Measurements from ENCODE around the gene CITED1.
"Not testable (repeated sequence)": the region's sequence is repeated elsewhere in the genome, so short reads cannot be mapped to it uniquely, and the experiment has no call there.

CITED1 gene

GRCh38 chrX:72305286-72306084, at the start of gene CITED1:
Gene CITED1, minus strand, starts transcription at chrX:72305914. Its CDS starts 3,045 bp downstream, at chrX:72302869.
- no peak for DNase-seq

GRCh38 chrX:72352786-72353185, 47.1 kb upstream of the CITED1 start:
- DNase-seq = no peak

GRCh38 chrX:72351606-72352334, 46.1 kb upstream of the CITED1 start:
- no peak for DNase-seq

DNA sequence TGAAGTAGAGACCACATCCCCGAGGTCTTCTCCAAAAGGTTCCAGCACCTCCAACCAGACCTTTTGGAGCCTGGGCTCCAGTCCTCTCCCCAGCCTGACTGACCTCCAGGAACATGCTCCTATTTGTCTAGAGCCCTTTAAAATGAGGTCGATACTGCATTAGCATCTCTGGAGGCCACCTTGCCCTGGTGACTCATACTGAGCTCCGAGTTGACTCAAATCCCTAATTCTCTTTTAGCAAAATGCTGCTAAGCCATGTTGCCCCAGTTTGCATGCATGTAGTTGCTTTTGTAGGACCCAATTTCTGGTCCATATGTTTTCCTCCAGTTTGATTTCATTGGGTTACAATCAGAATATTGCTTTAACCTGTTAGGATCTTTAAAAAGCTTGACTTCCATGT, 43.5 kb upstream of the CITED1 start:
- DNase-seq = no peak

GRCh38 chrX:72348247-72348979, 42.7 kb upstream of the CITED1 start:
- DNase-seq = no peak

DNA sequence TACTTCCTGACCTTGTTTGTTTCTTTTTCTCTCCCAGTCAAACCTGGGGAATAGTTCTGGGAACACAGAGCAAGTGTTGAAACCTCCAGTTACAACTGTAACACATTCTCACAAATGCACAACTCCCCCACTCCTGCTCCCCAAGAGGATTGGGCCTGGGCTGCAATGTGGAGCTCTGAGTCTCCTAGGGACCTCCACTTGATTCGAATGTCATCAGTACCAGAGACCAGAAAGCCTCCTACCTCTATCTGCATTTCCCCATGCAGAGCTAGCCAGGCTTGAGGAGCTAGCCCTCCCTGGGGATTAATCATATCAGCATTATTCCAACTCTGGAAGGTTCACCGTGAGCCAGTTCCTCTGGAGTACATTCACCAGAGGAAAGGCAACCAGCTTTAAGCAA, 41.7 kb upstream of the CITED1 start:
- DNase-seq = no peak

GRCh38 chrX:72346302-72346949, 40.7 kb upstream of the CITED1 start:
- no peak for DNase-seq

DNA sequence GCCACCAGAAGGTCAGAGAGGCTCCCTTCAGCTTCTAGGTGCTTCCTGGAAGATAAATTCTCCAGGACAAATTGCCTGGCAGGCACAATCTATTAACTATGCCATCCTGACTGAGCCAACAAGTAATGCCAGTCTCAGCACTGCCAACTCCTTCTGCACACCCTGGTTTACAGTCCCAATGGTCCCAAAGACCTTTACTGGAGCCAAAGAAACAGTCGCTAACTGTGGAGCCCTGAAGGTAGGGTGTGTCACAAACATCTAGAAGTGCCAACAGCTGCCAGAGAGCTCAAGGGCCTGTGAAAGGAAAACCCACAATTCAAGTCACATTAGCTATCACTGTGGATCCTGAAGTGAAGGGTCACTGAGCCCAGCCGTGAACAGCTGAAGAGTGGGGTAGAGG, 34.9 kb upstream of the CITED1 start:
- no peak for DNase-seq

DNA sequence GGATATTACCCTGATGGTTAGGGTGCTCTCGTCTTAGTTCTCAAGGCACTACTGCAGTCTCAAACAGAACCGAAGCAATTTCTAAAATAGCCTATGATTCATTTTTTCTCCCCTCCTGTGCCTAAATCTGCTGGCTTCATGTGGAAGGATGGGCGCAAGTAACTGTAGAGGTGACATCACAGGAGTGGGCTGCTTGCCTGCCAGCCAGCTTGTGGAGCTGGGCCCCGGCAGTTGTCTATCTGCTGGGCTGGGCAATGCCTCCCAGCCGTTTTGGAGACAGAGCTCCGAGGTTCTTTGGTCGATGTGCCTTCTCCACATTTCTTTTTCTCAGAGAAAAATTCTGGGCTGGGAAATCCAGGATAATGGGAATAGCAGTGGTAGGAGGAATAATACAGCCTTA, 34.3 kb upstream of the CITED1 start:
- DNase-seq = no peak

- DNase-seq = no peak
Observed at GRCh38 chrX:72330131-72330530, 24.4 kb upstream of the CITED1 start.

GRCh38 chrX:72326605-72327300, 21.0 kb upstream of the CITED1 start:
- no peak for DNase-seq

DNA sequence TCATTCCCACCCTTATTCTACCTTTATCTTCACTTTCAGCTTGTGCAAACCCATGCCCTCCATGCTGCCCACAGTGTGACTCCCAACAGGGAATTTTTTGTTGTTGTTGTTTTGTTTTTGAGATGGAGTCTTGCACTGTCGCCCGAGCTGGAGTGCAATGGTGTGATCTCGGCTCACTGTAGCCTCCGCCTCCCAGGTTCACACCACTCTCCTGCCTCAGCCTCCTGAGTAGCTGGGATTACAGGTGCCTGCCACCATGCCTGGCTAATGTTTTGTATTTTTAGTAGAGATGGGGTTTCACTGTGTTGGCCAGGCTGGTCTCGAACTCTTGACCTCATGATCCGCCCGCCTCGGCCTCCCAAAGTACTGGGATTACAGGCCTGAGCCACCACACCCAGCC, 13.9 kb upstream of the CITED1 start:
- DNase-seq = not testable (repeated sequence)

DNA sequence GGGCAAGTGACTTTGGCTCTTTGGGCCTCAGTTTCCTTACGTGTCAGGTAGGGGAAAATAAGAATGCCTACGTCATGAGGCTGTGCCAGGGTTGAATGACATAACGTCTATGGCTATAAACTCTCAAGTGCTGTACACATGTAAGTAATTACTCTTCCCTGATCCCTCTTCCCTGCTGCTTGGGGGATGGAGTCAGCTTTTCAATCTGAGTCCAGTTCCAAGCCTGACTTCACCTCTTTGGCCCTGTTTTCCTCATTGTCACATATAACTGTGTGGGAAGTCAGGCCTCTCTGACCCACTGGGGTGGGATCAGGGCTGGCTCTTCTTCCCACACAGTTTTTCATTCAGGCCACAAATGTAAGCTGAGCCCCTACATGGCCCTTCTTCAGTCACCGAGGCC, 11.4 kb upstream of the CITED1 start:
- DNase-seq = no peak

- DNase-seq = no peak
Observed at GRCh38 chrX:72316408-72317110, 10.8 kb upstream of the CITED1 start.

DNA sequence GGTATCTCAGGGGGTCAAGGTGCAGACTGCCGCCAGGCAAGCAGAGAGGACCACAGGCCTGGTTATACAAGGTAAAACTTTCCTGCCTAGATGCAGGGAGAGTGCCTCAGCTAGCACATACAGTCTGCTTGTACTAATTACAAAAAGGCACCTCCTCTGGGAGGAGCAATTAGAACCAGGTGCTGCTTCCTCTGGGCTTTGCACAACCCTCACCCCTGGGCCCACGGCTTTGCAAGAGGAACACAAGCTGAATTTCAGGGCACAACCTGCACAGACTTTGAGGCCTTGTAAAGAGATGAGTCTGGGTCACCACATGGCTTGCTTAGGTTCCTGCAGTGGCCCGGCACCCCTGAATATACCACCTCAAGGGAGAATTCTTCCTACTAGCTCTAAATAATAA, 9.2 kb upstream of the CITED1 start:
- DNase-seq = no peak

DNA sequence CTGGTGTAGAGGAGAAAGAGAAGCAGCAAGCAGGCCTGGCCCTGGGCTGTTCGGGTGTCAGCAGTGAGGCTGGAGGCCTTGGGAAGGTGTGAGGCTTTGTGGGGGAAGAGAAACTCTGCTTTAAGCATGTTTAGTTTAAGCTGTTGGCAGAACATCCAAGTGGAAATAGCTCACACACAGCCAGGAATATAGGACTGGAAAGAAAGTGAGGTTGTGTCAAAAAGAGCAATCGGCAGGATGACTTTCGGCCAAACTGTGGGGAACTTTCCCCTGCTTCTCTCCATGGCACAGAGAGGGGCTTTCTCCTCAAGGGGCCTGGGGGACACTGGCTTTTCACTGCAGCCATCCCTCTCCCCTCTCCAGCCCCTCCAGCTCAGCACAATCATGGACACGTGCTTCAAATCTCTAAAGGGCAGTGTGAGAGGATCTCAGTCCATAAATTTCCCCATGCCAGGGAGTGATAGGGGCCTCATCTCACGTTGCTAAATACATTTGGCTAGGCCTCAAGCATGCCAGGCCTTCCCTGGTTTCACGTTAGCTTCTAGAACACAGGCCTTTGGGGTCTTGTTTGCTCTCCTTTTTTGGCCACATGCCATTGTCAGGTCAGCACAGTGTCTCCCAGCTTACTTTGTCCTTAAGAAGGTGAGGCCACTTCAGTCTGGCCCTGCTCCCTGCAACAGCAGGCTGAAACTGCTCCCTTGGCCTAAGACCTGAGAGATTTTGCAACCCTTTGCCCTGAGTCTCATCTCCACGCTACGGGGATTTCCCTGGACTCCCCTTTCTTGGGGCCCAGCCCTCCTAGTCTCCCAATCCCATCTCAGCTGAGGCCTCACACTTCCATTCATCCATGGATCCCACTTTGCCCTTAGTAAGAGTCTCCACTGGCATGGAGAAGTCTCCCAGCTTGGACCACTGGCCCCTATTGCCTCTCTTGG, 8.3 kb upstream of the CITED1 start:
- DNase-seq = no peak

DNA sequence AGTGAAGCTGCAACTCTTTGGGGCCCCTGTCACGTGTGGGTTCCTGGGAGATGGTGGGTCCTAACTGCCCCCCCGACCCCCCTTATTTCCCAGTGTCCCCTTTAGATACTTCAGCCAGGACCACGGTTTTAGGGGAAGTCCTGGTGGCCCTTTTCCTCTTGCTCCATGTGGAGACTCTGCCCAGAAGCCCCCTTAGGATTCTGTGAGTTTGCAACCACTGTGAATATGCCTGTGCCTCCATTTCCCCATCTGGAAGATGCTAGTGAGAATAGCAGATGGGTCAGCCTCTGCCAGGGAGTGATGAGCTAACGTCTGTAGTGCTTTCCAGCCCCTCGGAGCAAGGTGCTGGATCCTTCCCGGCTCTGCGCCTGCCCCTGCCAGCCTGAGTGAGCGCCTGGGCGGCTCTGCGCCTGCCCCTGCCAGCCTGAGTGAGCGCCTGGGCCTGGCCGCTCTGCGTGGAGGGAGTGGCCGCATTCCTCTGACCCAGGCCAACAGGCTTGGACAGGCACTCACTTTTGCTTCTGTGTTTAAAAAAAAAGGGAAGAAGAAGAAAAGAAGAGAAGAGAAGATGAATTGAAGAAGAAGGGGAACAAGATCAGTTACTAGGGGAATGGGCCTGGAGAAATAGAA, 6.7 kb upstream of the CITED1 start:
- no peak for DNase-seq

DNA sequence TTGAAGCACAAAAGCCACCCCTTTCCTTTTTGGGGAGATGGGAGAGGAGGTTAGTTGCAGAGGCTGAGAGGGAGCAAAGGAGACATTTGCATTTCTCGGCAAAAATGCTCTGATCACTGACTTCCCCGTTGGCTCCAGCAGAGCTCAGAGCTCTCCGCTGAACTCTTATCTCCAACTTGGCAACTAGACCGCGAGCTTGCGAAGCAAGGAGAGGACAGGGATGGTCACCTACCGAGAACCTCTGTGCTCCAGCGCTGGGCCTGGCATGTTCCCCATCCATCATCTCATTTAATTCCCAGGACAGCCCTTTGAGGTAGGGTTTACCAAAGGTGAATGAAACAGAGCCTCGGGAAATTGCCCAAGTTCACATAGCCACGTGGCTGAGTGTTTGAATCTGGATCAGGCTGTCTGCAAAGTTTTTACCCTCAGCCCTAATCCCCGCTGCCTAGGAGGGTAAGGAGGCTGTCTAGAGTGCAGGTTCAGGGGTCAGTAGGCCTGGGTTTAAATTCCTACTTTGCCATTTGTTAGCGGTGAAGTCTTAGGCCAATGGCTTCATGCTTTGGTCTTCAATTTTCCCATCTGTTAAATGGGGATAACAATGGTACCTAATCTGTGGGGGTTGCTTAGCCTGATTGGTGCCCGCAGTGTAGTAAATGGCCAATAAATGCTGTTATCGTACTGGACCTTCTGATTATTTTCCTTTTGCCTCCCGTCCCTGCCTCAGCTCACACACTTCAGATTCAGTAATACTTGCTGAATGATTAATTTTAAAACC, 3.8 kb upstream of the CITED1 start:
- no peak for DNase-seq

- DNase-seq = peak; percentile 66
Observed at GRCh38 chrX:72308566-72309296, 3.0 kb upstream of the CITED1 start.

Data from NCI-H524 treated with DMSO at 0.1 percent for 48 hours (cell line).